Endometrium (tissue), 2 donors: ENCODE data around the gene LRRC15.

Source experiments
- FAIRE-seq: peaks from 2 replicates; lab custom pipeline; 2012; peaks lifted over from hg19 to GRCh38; lab: Jason Lieb, UNC
- donor health status: control.
- donor health status: control.

LRRC15 gene

GRCh38 chr3:194369522-194370279 is at the start of gene LRRC15:
LRRC15 (minus strand) TSS chr3:194369743; CDS start chr3:194361043, 8,700 bp downstream.
- FAIRE-seq = no peak

- FAIRE-seq = no peak
Measured at GRCh38 chr3:194418671-194419070, 49.1 kb upstream of the LRRC15 start.

GRCh38 chr3:194407423-194407822 is 37.9 kb upstream of the LRRC15 start:
- FAIRE-seq = no peak

GRCh38 chr3:194405766-194406165 is 36.2 kb upstream of the LRRC15 start:
- no peak for FAIRE-seq

GRCh38 chr3:194404365-194405140 is 35.0 kb upstream of the LRRC15 start:
- FAIRE-seq = peak; percentile 88

- no peak for FAIRE-seq
Measured at GRCh38 chr3:194401868-194402329, 32.4 kb upstream of the LRRC15 start.

GRCh38 chr3:194401346-194401745 is 31.8 kb upstream of the LRRC15 start:
- no peak for FAIRE-seq

GRCh38 chr3:194399874-194400411 is 30.4 kb upstream of the LRRC15 start:
- no peak for FAIRE-seq

- FAIRE-seq = no peak
Measured at GRCh38 chr3:194399166-194399565, 29.6 kb upstream of the LRRC15 start, which contains the start of gene GP5. GP5 (minus strand) TSS chr3:194399266; CDS start chr3:194398282, 984 bp downstream.

- no peak for FAIRE-seq
Measured at GRCh38 chr3:194397757-194398312, 28.3 kb upstream of the LRRC15 start.

GRCh38 chr3:194396859-194397756 is 27.6 kb upstream of the LRRC15 start:
- no peak for FAIRE-seq

GRCh38 chr3:194396539-194396858 is 27.0 kb upstream of the LRRC15 start:
- no peak for FAIRE-seq

GRCh38 chr3:194395778-194396538 is 26.4 kb upstream of the LRRC15 start:
- FAIRE-seq = no peak

GRCh38 chr3:194395212-194395611 is 25.7 kb upstream of the LRRC15 start:
- FAIRE-seq = no peak

GRCh38 chr3:194392576-194392975 is 23.0 kb upstream of the LRRC15 start:
- FAIRE-seq = no peak

GRCh38 chr3:194390835-194391234 is 21.3 kb upstream of the LRRC15 start:
- FAIRE-seq = no peak

- FAIRE-seq = no peak
Measured at GRCh38 chr3:194389269-194389668, 19.7 kb upstream of the LRRC15 start.

GRCh38 chr3:194387926-194388418 is 18.4 kb upstream of the LRRC15 start:
- no peak for FAIRE-seq

- FAIRE-seq = no peak
Measured at GRCh38 chr3:194387276-194387675, 17.7 kb upstream of the LRRC15 start.

GRCh38 chr3:194386648-194387047 is 17.1 kb upstream of the LRRC15 start:
- FAIRE-seq = no peak

GRCh38 chr3:194386066-194386465 is 16.5 kb upstream of the LRRC15 start:
- no peak for FAIRE-seq
